Neural progenitor cell (in vitro differentiated cells): Measurements from ENCODE around the gene NCOA3. TPM values are rescaled to one million over a fixed set of nuclear protein-coding genes. Genes with fewer than 3 reads are reported as not detected.
A peak's percentile ranks its signal among the peaks of the same experiment; 100 is the strongest.

Source experiments
- DNase-seq: peaks from one replicate; pipeline ENCODE4 v3.0.0-alpha.2; 2016; ENCODE audit warnings: low spot score
- H2AFZ ChIP-seq: fragments of 200-600 bp; sonication (generic); replicated peaks from 2 replicates; pipeline ENCODE4 v1.6.1; 2016; ENCODE audit warnings: antibody characterized with exemption
- H3F3A ChIP-seq: fragments of 200-600 bp; sonication (generic); 2 replicates; pipeline ENCODE4 v1.6.1; 2016; ENCODE audit warnings: antibody characterized with exemption, low read depth
- H3K27ac ChIP-seq: fragments of 200-600 bp; sonication (generic); 2 replicates; pipeline ENCODE4 v1.5.1; 2016; ENCODE audit warnings: mild to moderate bottlenecking
- H3K27me3 ChIP-seq: fragments of 200-600 bp; sonication (generic); 2 replicates; pipeline ENCODE4 v1.6.1; 2016; ENCODE audit warnings: mild to moderate bottlenecking, moderate library complexity
- H3K36me3 ChIP-seq: fragments of 200-600 bp; sonication (generic); 2 replicates; pipeline ENCODE4 v1.5.1; 2016
- H3K4me1 ChIP-seq: fragments of 200-600 bp; sonication (generic); 2 replicates; pipeline ENCODE4 v1.6.1; 2016; ENCODE audit warnings: mixed run types
- H3K4me2 ChIP-seq: fragments of 200-600 bp; sonication (generic); 2 replicates; pipeline ENCODE4 v1.6.1; 2016
- H3K4me3 ChIP-seq: fragments of 200-600 bp; sonication (generic); 2 replicates; pipeline ENCODE4 v1.5.1; 2016
- H3K79me2 ChIP-seq: fragments of 200-600 bp; sonication (generic); 2 replicates; pipeline ENCODE4 v1.6.1; 2016; ENCODE audit warnings: low read depth
- H3K9ac ChIP-seq: fragments of 200-600 bp; sonication (generic); 2 replicates; pipeline ENCODE4 v1.6.1; 2016
- H3K9me3 ChIP-seq: fragments of 200-600 bp; sonication (generic); 2 replicates; pipeline ENCODE4 v1.5.1; 2016; ENCODE audit warnings: low read depth
- H4K20me1 ChIP-seq: fragments of 200-600 bp; sonication (generic); 2 replicates; pipeline ENCODE4 v1.6.1; 2016; ENCODE audit warnings: low read depth
- H3K27ac Mint-ChIP-seq: 3 replicates; pipeline ENCODE4 v1.8.0; 2021; ENCODE audit warnings: mixed read lengths
- H3K27me3 Mint-ChIP-seq: 2 replicates; pipeline ENCODE4 v1.8.0; 2022; ENCODE audit warnings: low read depth, mild to moderate bottlenecking, inconsistent platforms, moderate library complexity, mixed read lengths; ENCODE audit not compliant: insufficient read depth
- H3K36me3 Mint-ChIP-seq: 3 replicates; pipeline ENCODE4 v1.8.0; 2021; ENCODE audit warnings: mixed read lengths
- H3K4me1 Mint-ChIP-seq: 3 replicates; pipeline ENCODE4 v1.8.0; 2021; ENCODE audit warnings: mixed read lengths
- H3K4me3 Mint-ChIP-seq: 3 replicates; pipeline ENCODE4 v1.8.0; 2021; ENCODE audit warnings: mild to moderate bottlenecking, moderate library complexity, mixed read lengths
- H3K9me3 Mint-ChIP-seq: 3 replicates; pipeline ENCODE4 v1.8.0; 2020; ENCODE audit warnings: mixed read lengths
- EZH2 ChIP-seq: fragments of 200-600 bp; sonication (generic); IDR thresholded peaks from 2 replicates; pipeline ENCODE4 v1.6.1; 2017; ENCODE audit warnings: antibody characterized with exemption, mild to moderate bottlenecking, moderate library complexity
- EZH2phosphoT487 ChIP-seq: fragments of 200-600 bp; sonication (generic); IDR thresholded peaks from 2 replicates; pipeline ENCODE4 v1.6.1; 2017; ENCODE audit warnings: antibody characterized with exemption
- total RNA-seq: library from RNA; depleted of rRNA; stranded (reverse); fragments of >200 nt; gene quantifications from 2 replicates; pipeline ENCODE4 v1.2.3, GENCODE V29; 2015; ENCODE audit warnings: low replicate concordance
- TF ChIP-seq, protein P1 (sequence below): fragments of 200-600 bp; sonication (generic); IDR thresholded peaks from 2 replicates; pipeline ENCODE4 v1.5.1; 2017; ENCODE audit warnings: antibody characterized with exemption, mild to moderate bottlenecking

The NCOA3 gene
- total RNA-seq, 1 donor from 2014 or later = 64.5 TPM

DNA sequence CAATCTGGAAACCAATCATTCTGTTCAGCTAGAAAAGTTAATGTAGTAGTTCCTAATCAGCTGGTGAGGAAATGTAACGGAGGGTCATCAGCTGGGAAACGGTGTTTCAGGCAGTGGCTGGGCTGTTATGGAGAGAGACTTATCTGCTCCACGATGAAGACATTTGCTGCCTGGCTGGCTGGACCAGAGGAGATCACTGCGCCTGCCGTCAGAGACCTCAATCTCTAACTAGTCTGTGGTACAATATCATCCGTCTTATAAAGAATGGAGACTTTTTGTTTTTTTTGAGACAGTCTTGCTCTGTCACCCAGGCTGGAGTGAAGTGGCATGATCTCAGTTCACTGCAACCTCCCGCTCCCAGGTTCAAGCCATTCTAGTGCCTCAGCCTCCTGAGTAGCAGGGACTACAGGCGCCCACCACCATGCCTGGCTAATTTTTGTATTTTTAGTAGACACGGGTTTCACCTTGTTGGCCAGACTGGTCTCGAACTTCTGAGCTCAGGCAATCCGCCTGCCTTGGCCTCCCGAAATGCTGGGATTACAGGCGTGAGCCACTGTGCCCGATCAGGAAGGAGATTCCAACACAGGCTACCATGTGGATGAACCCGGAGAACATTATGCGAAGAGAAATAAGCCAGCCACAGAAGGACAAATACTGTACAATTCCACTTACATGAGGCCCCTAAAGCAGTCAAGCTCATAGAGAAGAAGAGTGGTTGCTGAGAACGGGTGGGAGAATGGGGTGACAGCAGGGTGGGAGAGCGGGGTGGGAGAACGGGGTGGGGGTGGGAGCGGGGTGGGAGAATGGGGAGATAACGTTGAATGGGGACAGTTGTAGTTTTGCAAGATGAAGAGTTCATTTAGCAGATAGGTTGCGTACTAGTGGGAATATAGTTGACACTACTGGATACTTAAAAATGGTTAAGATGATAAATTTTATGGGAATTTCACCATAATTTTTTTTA lies 168.5 kb downstream of the NCOA3 start:
- peaks cover 4% of the 10 kb centered on the region for H3K27me3 Mint-ChIP-seq
- no peaks in the 10 kb centered on the region for H3K27me3 ChIP-seq
- H3F3A ChIP-seq = no peaks in the 10 kb centered on the region
- peaks cover 8% of the 10 kb centered on the region for H3K4me1 Mint-ChIP-seq
- no peaks in the 10 kb centered on the region for H3K79me2 ChIP-seq
- H3K4me2 ChIP-seq = no peak overlapping the region
- H3K27ac Mint-ChIP-seq = peak overlapping the region; percentile 18
- peaks cover 3% of the 10 kb centered on the region for H3K36me3 Mint-ChIP-seq
- H3K27ac ChIP-seq = no peak overlapping the region
- no peak overlapping the region for H3K4me3 Mint-ChIP-seq
- no peak overlapping the region for H2AFZ ChIP-seq
- no peak for DNase-seq
- TF ChIP-seq, protein P1, sequence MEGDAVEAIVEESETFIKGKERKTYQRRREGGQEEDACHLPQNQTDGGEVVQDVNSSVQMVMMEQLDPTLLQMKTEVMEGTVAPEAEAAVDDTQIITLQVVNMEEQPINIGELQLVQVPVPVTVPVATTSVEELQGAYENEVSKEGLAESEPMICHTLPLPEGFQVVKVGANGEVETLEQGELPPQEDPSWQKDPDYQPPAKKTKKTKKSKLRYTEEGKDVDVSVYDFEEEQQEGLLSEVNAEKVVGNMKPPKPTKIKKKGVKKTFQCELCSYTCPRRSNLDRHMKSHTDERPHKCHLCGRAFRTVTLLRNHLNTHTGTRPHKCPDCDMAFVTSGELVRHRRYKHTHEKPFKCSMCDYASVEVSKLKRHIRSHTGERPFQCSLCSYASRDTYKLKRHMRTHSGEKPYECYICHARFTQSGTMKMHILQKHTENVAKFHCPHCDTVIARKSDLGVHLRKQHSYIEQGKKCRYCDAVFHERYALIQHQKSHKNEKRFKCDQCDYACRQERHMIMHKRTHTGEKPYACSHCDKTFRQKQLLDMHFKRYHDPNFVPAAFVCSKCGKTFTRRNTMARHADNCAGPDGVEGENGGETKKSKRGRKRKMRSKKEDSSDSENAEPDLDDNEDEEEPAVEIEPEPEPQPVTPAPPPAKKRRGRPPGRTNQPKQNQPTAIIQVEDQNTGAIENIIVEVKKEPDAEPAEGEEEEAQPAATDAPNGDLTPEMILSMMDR = no peak
- TF ChIP-seq EZH2 (no peak), EZH2phosphoT487 (no peak)
- H3K9me3 ChIP-seq = no peaks in the 10 kb centered on the region
- H3K9ac ChIP-seq = no peak overlapping the region
- H3K9me3 Mint-ChIP-seq = no peaks in the 10 kb centered on the region
- H3K4me3 ChIP-seq = no peak overlapping the region
- no peaks in the 10 kb centered on the region for H4K20me1 ChIP-seq
- H3K4me1 ChIP-seq = no peaks in the 10 kb centered on the region
- no peaks in the 10 kb centered on the region for H3K36me3 ChIP-seq

GRCh38 chr20:47670913-47671312 lies 169.2 kb downstream of the NCOA3 start:
- DNase-seq = no peak

DNA sequence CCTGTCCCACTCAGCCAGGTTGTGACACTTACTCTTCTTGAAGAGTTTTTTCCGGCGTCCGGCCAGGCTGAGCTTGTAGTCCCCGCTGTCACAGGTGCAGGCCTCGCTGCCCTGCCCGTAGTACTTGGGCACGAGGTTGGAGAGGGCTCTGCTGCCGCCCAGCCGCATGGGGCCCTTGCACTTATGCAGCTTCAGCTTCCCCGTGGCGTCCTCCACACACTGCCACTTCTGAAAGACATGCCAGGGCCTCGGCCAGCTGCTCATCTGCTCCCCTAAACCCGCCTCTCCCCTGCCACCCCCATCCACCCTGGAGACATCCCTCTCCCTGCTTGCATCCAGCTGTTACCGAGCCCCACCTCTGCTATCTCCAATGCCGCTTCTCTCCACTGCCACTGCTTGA lies 170.5 kb downstream of the NCOA3 start:
- H3K27me3 Mint-ChIP-seq = peaks cover 7% of the 10 kb centered on the region
- no peak for DNase-seq

More at GRCh38 chr20:47670913-47671312, 169.2 kb downstream of the NCOA3 start:
- H4K20me1 ChIP-seq = no peaks in the 10 kb centered on the region
- H3K36me3 ChIP-seq = no peaks in the 10 kb centered on the region
- H3K4me1 Mint-ChIP-seq = peaks cover 13% of the 10 kb centered on the region
- H2AFZ ChIP-seq = no peak overlapping the region
- no peak overlapping the region for H3K27ac ChIP-seq
- H3K27me3 Mint-ChIP-seq = peaks cover 5% of the 10 kb centered on the region
- no peaks in the 10 kb centered on the region for H3K9me3 Mint-ChIP-seq
- no peak overlapping the region for H3K4me3 Mint-ChIP-seq
- no peaks in the 10 kb centered on the region for H3K79me2 ChIP-seq
- no peak overlapping the region for H3K9ac ChIP-seq
- no peaks in the 10 kb centered on the region for H3K9me3 ChIP-seq
- peaks cover 3% of the 10 kb centered on the region for H3K36me3 Mint-ChIP-seq
- H3K4me3 ChIP-seq = no peak overlapping the region
- H3F3A ChIP-seq = no peaks in the 10 kb centered on the region
- TF ChIP-seq EZH2phosphoT487 = no peak
- TF ChIP-seq EZH2 = no peak
- TF ChIP-seq, protein P1 = no peak
- no peaks in the 10 kb centered on the region for H3K4me1 ChIP-seq
- H3K27me3 ChIP-seq = no peaks in the 10 kb centered on the region
- H3K4me2 ChIP-seq = no peak overlapping the region
- peak overlapping the region; percentile 23 for H3K27ac Mint-ChIP-seq

More for the DNA sequence above, 170.5 kb downstream of the NCOA3 start:
- Mint-ChIP-seq H3K27ac (no peak overlapping the region), H3K4me1 (peaks cover 18% of the 10 kb centered on the region), H3K36me3 (peaks cover 3% of the 10 kb centered on the region), H3K9me3 (no peaks in the 10 kb centered on the region), H3K4me3 (no peak overlapping the region)
- Histone ChIP-seq H4K20me1 (no peaks in the 10 kb centered on the region), H3K4me1 (no peaks in the 10 kb centered on the region), H2AFZ (no peak overlapping the region), H3K4me3 (no peak overlapping the region), H3K36me3 (no peaks in the 10 kb centered on the region), H3K27me3 (no peaks in the 10 kb centered on the region), H3K27ac (no peak overlapping the region), H3K9ac (no peak overlapping the region), H3F3A (no peaks in the 10 kb centered on the region), H3K79me2 (no peaks in the 10 kb centered on the region), H3K9me3 (no peaks in the 10 kb centered on the region), H3K4me2 (no peak overlapping the region)
- TF ChIP-seq, protein P1 = no peak
- TF ChIP-seq EZH2 = no peak
- no peak for TF ChIP-seq EZH2phosphoT487
